ENCODE data around the gene ACTRT3.

The ACTRT3 gene

DNA sequence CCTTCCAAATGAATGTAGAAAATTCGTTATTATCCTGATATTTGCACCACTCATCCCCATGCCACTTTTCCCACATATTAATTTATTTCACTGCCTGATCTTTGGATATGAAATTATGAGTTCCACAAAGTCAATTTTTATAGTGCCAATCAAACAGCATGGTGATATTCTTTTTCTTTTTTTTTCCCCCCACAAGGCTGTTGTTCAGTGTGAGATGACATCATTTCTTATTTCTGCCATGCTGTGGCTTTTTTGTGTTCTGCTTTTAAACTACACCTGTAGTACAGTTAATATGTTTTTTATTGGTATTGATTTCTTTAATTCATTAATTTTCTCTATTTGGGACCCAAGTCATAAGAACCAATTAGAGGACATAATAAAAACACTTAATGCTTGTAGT, 18.4 kb upstream of the ACTRT3 start:
- TF ChIP-seq, protein P1, sequence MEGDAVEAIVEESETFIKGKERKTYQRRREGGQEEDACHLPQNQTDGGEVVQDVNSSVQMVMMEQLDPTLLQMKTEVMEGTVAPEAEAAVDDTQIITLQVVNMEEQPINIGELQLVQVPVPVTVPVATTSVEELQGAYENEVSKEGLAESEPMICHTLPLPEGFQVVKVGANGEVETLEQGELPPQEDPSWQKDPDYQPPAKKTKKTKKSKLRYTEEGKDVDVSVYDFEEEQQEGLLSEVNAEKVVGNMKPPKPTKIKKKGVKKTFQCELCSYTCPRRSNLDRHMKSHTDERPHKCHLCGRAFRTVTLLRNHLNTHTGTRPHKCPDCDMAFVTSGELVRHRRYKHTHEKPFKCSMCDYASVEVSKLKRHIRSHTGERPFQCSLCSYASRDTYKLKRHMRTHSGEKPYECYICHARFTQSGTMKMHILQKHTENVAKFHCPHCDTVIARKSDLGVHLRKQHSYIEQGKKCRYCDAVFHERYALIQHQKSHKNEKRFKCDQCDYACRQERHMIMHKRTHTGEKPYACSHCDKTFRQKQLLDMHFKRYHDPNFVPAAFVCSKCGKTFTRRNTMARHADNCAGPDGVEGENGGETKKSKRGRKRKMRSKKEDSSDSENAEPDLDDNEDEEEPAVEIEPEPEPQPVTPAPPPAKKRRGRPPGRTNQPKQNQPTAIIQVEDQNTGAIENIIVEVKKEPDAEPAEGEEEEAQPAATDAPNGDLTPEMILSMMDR (IDR thresholded peaks at IDR 0.05; ENCODE audit: extremely low read depth, missing control alignments), result no peak
- no peak for DNase-seq (ENCODE audit: low spot score)

DNA sequence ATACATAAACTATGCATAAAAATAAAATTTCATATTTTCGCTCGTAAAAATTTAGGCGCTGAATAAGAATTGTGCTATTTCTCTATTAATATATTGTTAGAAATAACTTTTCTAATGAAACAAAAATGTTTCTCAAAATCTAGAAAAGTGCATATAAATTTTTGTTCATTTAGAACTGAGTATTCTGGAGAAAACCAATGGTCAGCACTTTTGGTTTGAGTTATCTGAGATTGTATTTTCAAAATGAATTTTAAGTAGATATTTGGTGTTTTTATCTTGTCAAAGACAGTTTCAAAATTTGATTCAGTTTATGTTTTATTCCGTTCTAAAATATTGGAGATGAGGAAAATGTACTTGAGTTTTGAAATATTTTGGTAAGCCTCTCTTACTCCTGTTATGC, 17.8 kb upstream of the ACTRT3 start:
- TF ChIP-seq, protein P1 (IDR thresholded peaks at IDR 0.05; ENCODE audit: extremely low read depth, missing control alignments), result no peak
- DNase-seq (ENCODE audit: low spot score), result no peak

DNA sequence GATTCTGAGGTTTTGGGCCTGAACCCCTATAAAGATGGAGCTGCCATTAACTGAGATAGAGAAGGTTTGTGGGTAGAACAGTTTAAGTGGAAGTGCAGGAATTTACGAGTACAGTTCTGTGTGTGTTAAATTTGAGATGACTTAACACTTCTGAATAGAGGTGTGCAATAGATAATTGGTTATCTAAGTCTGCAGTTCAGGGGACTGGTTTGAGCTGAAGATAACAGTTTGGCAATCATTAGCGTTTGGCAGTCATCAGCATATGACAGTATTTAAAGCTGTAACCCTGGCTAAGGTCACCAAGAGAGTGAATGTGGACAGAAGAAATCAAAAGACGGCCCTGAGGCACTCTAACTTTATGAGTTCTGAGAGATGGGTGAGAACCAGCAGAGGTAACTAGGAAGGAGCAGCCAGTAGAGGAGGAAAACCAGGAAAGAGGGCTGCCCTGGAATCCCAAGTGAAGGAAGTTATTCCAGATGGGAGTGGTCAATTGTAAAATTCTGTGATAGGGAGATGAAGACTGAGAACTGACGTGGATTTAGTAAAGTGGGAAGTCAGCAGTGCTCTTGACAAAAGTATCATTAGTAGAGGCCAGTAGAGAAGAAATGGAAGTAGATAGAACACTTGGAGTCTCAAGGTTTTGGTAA, 12.0 kb upstream of the ACTRT3 start:
- TF ChIP-seq, protein P1 (IDR thresholded peaks at IDR 0.05; ENCODE audit: extremely low read depth, missing control alignments), result no peak

DNA sequence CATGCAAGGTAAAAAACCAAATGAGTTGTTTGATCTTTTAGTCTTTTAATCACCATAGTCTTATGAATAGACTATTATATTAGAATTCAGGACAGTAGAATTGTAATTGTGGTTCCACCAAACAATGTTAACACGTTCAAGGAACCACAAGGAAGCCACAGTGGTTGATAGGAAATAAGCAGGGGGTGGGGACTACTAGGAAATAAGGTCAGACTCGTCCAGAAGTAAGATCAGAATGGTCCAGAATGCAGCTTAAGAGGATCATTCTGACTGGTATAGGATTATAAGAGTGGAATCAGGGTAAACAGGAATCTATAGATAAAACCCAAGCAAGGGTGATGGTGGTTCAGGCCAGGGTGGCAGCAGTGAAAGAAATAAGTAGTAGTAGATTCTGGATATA, 11.4 kb upstream of the ACTRT3 start:
- TF ChIP-seq, protein P1 (IDR thresholded peaks at IDR 0.05; ENCODE audit: extremely low read depth, missing control alignments), result no peak
- DNase-seq (ENCODE audit: low spot score), result no peak

More for the DNA sequence above, 12.0 kb upstream of the ACTRT3 start:
- DNase-seq (ENCODE audit: low spot score), result no peak

DNA sequence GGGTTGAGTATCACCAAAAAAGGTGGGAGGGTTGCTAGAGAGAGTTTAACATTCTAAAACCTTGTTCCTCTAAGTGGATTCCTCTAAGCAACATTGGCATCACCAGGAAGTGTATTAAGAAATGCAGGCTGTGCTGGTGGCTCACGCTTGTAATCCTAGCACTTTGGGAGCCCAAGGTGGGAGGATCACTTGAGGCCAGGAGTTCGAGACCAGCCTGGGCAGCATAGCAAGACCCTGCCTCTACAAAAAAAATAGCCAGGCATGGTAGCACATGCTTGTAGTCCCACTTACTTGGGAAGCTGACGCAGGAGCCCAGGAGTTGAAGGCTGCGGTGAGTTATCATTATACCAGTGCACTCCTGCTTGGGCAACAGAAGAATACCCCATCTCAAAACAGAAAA, 8.5 kb upstream of the ACTRT3 start:
- DNase-seq (ENCODE audit: low spot score), result no peak
- TF ChIP-seq, protein P1 (IDR thresholded peaks at IDR 0.05; ENCODE audit: extremely low read depth, missing control alignments), result no peak

DNA sequence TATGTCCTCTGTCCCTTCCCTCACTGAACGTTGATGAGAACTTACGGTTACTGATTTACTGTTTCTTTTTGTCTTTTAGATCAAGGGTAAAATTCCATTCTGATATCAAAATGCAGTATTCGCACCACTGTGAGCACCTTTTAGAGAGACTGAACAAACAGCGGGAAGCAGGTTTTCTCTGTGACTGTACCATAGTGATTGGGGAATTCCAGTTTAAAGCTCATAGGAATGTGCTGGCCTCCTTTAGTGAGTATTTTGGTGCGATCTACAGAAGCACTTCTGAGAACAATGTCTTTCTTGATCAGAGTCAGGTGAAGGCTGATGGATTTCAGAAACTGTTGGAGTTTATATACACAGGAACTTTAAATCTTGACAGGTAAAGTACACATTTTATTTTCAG, 4.8 kb upstream of the ACTRT3 start:
- TF ChIP-seq, protein P1 (IDR thresholded peaks at IDR 0.05; ENCODE audit: extremely low read depth, missing control alignments), result no peak
- DNase-seq (ENCODE audit: low spot score), result no peak

DNA sequence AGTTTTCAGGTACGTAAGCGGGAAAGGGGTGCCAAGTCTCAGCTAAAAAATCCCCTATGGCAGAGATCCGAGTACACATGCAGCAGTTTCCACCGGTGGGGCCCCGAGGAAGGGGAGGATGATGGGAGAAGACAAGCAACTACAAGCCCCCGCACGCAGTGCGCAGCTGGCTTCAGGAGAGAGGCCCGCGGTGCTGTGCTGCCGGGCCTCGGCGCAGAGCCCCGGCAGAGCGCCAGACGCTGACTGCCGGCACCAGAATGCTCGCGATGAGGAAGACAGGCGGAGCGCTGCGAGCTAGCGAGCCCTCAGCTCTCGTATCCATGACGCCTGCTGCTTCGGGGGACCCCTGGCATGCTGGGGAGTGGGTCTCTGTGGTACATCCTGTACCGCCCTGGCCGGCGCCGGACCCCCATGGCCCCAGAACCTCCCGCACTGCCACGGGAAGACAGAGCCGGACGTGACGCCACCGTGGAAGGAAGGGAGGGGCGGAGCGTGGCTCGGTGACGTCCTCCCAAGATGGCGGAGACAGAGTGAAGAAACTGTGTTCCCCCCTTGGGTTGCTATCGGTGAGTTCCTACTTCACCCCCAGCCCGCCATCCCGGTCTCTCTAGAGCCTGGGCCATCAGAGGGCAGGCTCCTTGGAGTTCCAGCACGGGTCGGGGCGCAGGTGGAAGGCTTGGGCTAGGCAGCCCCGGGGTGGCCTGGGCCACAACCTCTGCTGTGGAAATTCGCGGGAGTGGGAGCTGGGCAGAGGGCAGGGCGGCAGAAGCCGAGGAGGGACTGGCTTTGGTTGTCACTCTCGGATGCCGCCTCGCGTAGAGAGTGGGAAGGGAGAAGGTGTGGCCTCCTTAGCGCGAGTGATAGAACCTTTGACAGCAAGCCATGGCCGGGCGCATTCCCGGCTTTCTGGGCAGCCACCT, 3.8 kb upstream of the ACTRT3 start, which contains the start of gene MYNN:
TSS of gene MYNN (plus strand) at position 500 of the 920 bp plus-strand sequence. CDS start 900 bp downstream, outside the sequence.
- DNase-seq (ENCODE audit: low spot score), result peak; percentile 81
- TF ChIP-seq, protein P1 (IDR thresholded peaks at IDR 0.05; ENCODE audit: extremely low read depth, missing control alignments), result no peak

Measured in GM20000 (cell line).